ENCODE results near the gene TUBGCP5. TPM values are rescaled to one million over a fixed set of nuclear protein-coding genes. Genes with fewer than 3 reads are reported as not detected.
"Not testable (repeated sequence)": the region's sequence is repeated elsewhere in the genome, so short reads cannot be mapped to it uniquely, and the experiment has no call there.

The TUBGCP5 gene
- total RNA-seq, 1 donor from 2014 or later = 15.6 TPM

DNA sequence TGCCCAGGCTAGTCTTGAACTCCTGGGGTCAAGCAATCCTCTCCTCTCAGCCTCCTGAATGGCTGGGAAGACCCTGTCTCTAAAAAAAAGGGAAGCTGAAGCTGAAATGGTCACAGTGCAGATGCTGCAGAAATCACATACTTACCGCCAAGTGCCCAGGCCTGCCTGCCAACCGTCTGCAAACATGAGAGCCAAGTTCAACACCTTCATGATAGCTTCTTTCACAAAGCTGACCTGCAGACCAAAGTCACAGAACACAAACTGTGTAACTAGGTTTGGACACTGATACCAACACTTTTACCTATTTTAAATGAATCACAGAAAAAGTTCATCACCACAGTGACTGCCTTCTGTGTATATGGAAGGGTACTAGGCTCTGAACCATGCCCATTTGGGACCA lies 36.4 kb downstream of the TUBGCP5 start:
- Mint-ChIP-seq H3K27me3 (ENCODE audit: unreplicated experiment) (no peaks in the 10 kb centered on the region), H3K9me3 (ENCODE audit: unreplicated experiment) (peaks cover 2% of the 10 kb centered on the region), H3K27ac (ENCODE audit: unreplicated experiment) (no peak overlapping the region), H3K36me3 (ENCODE audit: unreplicated experiment) (no peaks in the 10 kb centered on the region), H3K4me1 (ENCODE audit: low read depth, unreplicated experiment) (peaks cover 7% of the 10 kb centered on the region), H3K4me3 (ENCODE audit: unreplicated experiment) (no peak overlapping the region)
- no peak for DNase-seq
- no peak for TF ChIP-seq CTCF (IDR thresholded peaks at IDR 0.05; ENCODE audit: partially characterized antibody, unreplicated experiment)

DNA sequence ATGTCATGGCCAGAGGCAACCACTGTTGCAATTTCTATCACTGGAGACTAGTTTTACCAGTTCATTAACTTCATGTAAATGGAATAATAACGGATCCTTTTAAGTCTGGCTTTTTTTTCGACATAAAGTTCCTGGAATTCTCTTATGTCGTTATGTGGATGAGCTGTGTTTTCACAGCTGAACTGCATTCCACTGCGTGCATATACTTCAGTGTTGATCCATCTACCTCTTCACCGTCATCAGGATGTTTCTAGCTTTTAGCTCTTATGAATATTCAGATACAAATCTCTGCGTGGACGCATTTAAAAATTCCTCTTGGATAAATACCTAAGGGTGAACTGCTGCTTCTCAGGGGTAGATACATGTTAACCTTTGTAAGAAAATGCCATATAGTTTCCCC lies 43.6 kb downstream of the TUBGCP5 start:
- H3K4me1 Mint-ChIP-seq (ENCODE audit: low read depth, unreplicated experiment) = no peaks in the 10 kb centered on the region
- no peak overlapping the region for H3K27ac Mint-ChIP-seq (ENCODE audit: unreplicated experiment)

GRCh38 chr15:22992024-22992326 lies 47.4 kb downstream of the TUBGCP5 start:
- Mint-ChIP-seq H3K27ac (ENCODE audit: unreplicated experiment) (no peak overlapping the region), H3K4me1 (ENCODE audit: low read depth, unreplicated experiment) (no peaks in the 10 kb centered on the region), H3K27me3 (ENCODE audit: unreplicated experiment) (peaks cover 2% of the 10 kb centered on the region), H3K36me3 (ENCODE audit: unreplicated experiment) (no peaks in the 10 kb centered on the region), H3K4me3 (ENCODE audit: unreplicated experiment) (no peak overlapping the region), H3K9me3 (ENCODE audit: unreplicated experiment) (peaks cover 2% of the 10 kb centered on the region)
- no peak for DNase-seq
- no peak for TF ChIP-seq CTCF (IDR thresholded peaks at IDR 0.05; ENCODE audit: partially characterized antibody, unreplicated experiment)

More for the DNA sequence above, 43.6 kb downstream of the TUBGCP5 start:
- H3K36me3 Mint-ChIP-seq (ENCODE audit: unreplicated experiment) = no peaks in the 10 kb centered on the region
- no peak for DNase-seq
- TF ChIP-seq CTCF (IDR thresholded peaks at IDR 0.05; ENCODE audit: partially characterized antibody, unreplicated experiment) = no peak
- H3K4me3 Mint-ChIP-seq (ENCODE audit: unreplicated experiment) = no peak overlapping the region
- no peaks in the 10 kb centered on the region for H3K27me3 Mint-ChIP-seq (ENCODE audit: unreplicated experiment)
- H3K9me3 Mint-ChIP-seq (ENCODE audit: unreplicated experiment) = no peaks in the 10 kb centered on the region

GRCh38 chr15:22989576-22990477 lies 49.5 kb downstream of the TUBGCP5 start:
- no peaks in the 10 kb centered on the region for H3K4me1 Mint-ChIP-seq (ENCODE audit: low read depth, unreplicated experiment)
- H3K27me3 Mint-ChIP-seq (ENCODE audit: unreplicated experiment) = peaks cover 2% of the 10 kb centered on the region
- no peak for DNase-seq
- no peaks in the 10 kb centered on the region for H3K36me3 Mint-ChIP-seq (ENCODE audit: unreplicated experiment)
- H3K4me3 Mint-ChIP-seq (ENCODE audit: unreplicated experiment) = no peak overlapping the region
- H3K27ac Mint-ChIP-seq (ENCODE audit: unreplicated experiment) = no peak overlapping the region
- peaks cover 2% of the 10 kb centered on the region for H3K9me3 Mint-ChIP-seq (ENCODE audit: unreplicated experiment)
- no peak for TF ChIP-seq CTCF (IDR thresholded peaks at IDR 0.05; ENCODE audit: partially characterized antibody, unreplicated experiment)

DNA sequence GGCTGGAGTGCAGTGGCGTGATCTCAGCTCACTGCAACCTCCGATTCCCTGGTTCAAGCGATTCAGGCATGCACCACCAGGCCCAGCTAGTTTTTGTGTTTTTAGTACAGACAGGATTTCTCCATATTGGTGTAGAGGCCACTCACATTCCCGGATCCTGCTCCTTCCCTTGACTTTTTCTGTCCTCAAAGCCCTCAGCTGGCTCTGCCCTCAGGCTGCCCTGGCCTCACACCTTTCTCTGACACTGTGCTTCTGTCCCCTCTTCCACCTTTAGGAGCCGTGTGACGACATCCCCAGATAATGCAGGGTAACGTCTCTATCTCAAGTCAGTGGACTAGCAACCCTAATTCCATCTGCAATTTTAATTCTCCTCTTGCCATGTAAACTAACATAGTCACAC lies 50.6 kb downstream of the TUBGCP5 start:
- H3K9me3 Mint-ChIP-seq (ENCODE audit: unreplicated experiment) = peaks cover 2% of the 10 kb centered on the region
- no peak for TF ChIP-seq CTCF (IDR thresholded peaks at IDR 0.05; ENCODE audit: partially characterized antibody, unreplicated experiment)
- no peaks in the 10 kb centered on the region for H3K36me3 Mint-ChIP-seq (ENCODE audit: unreplicated experiment)
- no peak overlapping the region for H3K4me3 Mint-ChIP-seq (ENCODE audit: unreplicated experiment)
- H3K4me1 Mint-ChIP-seq (ENCODE audit: low read depth, unreplicated experiment) = no peaks in the 10 kb centered on the region
- H3K27ac Mint-ChIP-seq (ENCODE audit: unreplicated experiment) = no peak overlapping the region
- no peak for DNase-seq
- H3K27me3 Mint-ChIP-seq (ENCODE audit: unreplicated experiment) = peaks cover 2% of the 10 kb centered on the region

DNA sequence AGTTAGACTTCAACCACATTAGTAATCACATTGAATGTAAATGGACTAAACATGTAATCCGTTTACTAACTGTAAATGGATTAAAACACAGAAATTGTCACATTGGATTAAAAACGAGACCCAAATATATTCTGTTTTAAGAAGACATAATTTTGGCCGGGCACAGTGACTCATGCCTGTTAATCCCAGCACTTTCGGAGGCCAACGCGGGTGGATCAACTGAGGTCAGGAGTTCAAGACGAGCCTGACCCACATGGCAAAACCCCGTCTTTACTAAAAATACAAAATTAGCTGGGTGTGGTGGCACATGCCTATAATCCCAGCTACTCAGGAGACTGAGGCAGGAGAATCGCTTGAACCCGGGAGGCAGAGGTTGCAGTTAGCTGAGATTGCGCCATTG lies 57.4 kb downstream of the TUBGCP5 start:
- DNase-seq; H3K27me3 Mint-ChIP-seq (ENCODE audit: unreplicated experiment); H3K4me1 Mint-ChIP-seq (ENCODE audit: low read depth, unreplicated experiment); H3K36me3 Mint-ChIP-seq (ENCODE audit: unreplicated experiment); H3K27ac Mint-ChIP-seq (ENCODE audit: unreplicated experiment); H3K4me3 Mint-ChIP-seq (ENCODE audit: unreplicated experiment): not testable (repeated sequence)
- H3K9me3 Mint-ChIP-seq (ENCODE audit: unreplicated experiment) = peaks cover 19% of the 10 kb centered on the region
